CD4-positive, alpha-beta T cell treated with Interleukin-12 subunit alpha and Interleukin-12 subunit beta, for 1 hour (primary cell): ENCODE measurements around the gene MTTP.
"Not testable (repeated sequence)": the region's sequence is repeated elsewhere in the genome, so short reads cannot be mapped to it uniquely, and the experiment has no call there.

ENCODE experiments used
- DNase-seq: peaks from one replicate; pipeline ENCODE4 v3.0.0-alpha.2; 2020

The MTTP gene

DNA sequence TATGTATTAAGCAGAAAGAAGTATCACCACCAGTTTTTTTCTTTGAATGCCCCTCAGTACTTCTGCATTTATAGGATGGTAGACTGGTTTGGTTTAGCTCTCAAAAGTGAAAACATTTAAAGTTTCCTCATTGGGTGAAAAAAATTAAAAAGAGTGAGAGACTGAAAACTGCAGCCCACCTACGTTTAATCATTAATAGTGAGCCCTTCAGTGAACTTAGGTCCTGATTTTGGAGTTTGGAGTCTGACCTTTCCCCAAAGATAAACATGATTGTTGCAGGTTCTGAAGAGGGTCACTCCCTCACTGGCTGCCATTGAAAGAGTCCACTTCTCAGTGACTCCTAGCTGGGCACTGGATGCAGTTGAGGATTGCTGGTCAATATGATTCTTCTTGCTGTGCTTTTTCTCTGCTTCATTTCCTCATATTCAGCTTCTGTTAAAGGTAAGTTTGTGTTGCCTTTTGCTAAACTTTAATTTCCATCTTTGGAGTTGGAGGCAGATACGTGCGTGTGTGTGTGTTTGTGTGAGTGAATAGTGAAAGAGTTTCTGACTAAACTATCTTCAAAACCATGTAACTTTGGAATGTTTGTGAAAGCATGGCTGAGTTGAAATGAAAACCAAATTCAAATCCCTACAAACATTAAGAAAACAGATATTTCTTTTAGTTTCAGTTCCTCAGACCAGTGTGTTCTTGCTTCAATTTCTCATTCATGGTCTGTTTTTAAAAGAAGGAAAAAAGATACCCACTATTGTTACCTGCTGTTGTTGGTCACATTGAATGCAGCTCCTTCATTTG lies at the start of gene MTTP:
MTTP (plus strand) TSS at position 295 of the 795 bp plus-strand sequence; CDS start at position 381, 86 bp downstream.
- no peak for DNase-seq

- no peak for DNase-seq
These were observed 45.4 kb upstream of the MTTP start for GRCh38 chr4:99529228-99529627.

- DNase-seq = no peak
These were observed 44.7 kb upstream of the MTTP start for GRCh38 chr4:99529956-99530355.

DNA sequence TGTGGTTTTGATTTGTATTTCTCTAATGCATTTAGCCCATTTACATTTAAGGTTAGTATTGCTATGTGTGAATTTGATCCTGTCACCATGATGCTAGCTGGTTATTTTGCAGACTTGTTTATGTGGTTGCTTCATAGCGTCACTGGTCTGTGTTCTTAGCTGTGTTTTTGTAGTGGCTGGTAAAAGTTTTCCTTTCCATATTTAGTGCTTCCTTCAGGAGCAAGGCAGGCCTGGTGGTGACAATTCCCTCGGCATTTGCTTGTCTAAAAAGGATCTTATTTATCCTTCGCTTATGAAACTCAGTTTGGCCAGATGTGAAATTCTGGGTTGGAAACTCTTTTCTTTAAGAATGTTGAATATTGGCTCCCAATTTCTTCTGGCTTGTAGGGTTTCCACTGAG lies 39.9 kb upstream of the MTTP start:
- not testable (repeated sequence) for DNase-seq

DNA sequence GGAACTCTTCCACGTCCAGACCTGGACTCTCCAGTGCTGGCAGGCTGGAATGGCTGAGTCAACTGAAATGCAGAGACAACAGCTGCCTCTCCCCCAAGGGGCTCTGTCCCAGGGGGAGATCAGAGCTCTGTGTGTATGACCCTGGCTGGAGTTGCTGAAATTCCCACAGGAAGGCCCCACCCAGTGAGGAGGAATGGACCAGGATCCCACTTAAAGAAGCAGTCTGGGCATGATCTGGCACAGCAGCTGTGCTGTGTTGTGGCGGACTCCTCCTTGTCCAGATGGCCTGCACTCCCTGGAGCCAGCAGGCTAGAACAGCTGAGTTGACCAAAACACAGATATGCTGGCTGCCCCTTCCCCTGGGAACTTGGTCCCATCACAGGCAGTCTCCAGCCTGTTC lies 38.4 kb upstream of the MTTP start:
- DNase-seq = no peak

- no peak for DNase-seq
These were observed 37.8 kb upstream of the MTTP start for GRCh38 chr4:99536848-99537247.

DNA sequence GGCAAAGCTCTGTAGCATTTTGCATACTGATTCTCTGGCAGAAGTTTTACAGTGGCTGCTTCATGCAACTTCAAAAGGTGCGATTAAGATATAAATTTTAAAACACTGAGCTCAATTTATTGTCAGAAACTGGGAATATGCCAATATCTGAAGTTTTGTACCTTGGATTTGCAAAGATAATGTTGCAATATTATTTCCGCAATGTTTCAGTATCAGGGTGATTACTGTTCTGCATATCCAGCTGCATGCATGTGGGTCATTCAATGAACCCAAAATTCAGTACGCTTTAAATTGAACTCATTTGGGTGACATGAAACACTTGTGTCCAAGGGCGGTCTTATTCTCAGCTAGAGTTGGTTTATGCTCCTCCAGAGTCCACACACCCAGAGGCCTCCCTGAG lies 37.0 kb upstream of the MTTP start:
- DNase-seq = no peak

GRCh38 chr4:99540277-99540939 lies 34.2 kb upstream of the MTTP start:
- DNase-seq = no peak

GRCh38 chr4:99552872-99553271 lies 21.8 kb upstream of the MTTP start:
- no peak for DNase-seq

DNA sequence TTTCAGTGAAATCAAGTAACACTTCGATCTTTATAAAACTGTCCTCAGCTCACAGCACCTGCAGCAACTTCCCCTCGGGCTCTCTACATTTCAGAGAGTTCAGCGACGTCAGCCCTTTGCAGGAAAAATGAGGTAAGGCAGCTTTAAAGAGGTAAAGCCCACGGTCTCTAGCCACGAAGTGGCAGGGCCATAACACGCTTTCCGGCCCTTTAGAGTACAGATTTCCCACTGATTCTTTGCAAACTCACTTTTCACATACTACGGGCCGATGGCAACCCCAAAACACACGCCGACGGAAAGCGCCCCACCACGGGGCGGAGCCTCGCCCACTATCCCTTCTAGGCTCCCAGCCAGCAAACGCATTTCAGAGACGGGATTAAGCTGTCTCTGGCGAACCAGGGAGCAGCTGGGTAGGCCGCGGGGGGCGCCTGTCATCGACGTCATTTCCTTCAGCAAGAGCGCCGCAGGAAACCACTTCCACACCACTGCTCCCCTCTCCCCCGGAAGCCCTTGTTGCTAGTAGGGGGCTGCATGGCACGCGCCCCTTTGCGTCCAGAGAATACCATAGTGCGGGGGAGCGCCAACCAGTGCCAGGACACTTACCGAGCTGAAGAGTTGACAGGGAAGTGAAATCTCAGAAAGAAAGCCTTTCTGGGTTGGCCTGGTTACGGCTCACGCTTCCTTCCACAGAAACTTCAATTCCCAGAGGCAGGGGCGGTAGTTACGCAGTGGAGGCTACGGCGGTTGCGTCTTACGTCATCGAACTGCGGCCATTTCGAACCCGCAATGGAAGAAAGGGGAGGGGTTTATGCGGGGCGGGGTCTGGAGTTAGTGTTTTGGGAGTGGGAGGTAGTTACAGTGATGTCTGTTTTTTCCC lies 11.1 kb upstream of the MTTP start, which contains the start of gene TRMT10A:
TRMT10A (minus strand) TSS at position 730 of the 877 bp plus-strand sequence. CDS start 4,701 bp downstream, outside the sequence.
- peak; percentile 94 for DNase-seq

GRCh38 chr4:99564921-99565320 lies 9.7 kb upstream of the MTTP start:
- DNase-seq = no peak

DNA sequence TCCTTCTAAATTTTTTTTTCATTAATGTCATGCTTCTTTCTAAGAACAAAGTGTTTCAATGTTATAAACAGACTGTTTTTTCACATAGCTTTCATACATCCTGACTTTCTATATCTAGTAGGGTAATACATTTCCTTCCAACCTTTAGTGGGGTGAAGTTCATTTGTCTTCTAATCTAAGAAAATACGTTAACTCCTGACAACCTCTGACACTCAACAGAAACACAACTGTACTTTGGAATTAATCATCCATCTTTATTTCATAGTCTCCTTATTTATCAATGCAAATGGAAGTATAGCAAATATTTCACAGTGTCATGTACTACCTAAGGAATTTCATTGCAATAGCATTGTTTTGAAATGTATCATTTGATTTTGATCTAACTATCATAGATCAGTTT lies 2.7 kb upstream of the MTTP start:
- no peak for DNase-seq

GRCh38 chr4:99572527-99573240 lies 1.9 kb upstream of the MTTP start:
- DNase-seq = no peak

DNA sequence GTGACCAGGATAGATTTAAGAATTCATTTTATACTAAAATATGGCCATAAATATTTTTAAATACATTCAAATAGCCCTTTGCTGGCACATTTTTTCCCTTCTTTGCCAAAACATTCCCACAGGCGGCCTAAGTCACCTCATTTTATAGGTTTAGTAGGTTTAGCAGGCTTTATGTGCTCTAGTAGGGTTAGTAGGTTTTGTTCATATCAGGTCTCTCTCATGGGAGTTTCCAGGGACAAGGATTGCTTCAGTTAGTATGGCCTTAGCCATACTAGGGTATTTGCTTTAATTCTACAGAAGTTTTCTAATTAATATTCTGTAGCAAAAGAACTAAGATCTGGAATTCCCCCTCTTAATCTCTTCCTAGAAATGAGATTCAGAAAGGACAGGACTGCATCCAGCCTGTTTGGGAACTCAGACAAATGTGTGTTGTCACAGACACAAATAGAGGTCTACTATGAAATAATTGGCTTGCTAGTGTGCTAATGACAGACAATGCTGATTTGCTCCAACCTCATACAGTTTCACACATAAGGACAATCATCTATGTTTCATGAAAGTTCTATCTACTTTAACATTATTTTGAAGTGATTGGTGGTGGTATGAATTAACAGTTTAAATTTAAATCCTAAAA lies 772 bp upstream of the MTTP start:
- no peak for DNase-seq

DNA sequence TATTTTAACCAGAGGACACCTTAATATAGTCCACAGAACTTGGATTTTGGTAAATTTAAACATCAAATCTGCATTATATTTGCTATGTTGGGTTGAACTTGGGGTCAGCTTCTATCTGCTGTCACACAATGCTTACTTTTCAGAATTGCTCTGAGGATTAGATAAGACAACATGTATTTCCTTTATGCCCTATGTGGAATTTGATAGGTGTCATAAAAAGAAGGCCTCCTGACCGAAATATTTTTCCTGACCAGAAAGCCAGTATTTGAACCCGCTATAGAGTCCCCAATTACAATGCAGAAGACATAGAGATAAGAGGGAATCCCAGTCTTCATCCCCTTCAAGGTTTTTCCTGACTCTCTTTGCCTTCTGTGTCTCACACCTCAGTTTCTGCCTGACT lies 4.1 kb downstream of the MTTP start:
- DNase-seq = no peak

DNA sequence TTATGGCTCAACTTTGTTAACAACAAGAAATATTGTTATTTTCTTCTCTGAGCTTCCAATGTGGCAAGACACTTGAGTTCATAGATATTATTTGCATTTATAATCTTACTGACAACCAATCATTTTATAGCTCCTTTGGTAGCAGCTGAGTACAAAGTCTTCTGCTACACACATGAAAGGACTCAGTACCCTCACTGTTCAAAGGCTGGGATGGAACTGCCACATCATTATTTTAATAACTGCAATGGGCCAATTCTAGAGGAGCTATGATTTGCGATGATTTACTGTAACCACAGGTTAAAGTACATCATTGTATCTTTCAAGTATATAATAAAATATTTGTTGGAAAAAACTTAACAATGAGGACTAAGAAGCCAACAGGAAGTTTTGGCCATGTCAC lies 10.9 kb downstream of the MTTP start:
- no peak for DNase-seq

DNA sequence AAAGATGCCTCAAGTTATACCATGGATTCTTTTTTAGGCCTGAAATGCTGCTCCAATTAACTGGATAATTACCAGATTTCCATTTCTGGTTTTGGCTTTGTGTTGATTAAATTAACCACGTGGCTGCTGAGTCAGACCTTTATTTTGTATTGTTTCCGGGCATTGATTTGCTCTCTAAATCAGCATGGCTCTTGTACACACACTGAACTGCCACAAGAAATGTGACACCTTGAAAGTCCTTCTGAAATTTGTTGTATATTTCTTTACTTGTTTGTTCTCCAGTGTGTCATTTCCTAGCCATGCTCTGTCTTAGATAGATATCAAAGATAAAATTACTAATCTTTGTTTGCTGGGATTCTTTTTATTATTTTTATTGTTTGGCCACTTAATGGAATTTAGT lies 11.7 kb downstream of the MTTP start:
- DNase-seq = no peak

- DNase-seq = no peak
These were observed 12.2 kb downstream of the MTTP start for GRCh38 chr4:99586797-99587196.

DNA sequence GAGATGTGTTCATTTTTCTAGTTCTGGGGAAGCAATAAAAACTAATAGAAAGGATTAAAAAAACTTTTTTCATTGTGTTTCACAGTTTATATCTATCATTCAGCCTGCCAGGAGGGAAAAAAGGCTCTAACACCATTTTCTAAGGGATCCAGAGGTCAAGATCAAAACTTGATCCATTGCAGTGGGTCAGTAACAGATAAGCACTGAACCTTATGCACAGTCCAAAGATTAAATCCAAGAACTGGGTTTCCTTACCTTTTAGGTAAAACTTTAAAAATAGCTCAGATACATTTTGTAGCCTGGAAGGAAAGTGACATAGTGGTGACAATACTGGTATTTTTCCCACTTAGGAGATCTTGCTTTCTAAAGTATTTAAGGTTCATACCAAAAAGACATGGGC lies 12.7 kb downstream of the MTTP start:
- no peak for DNase-seq

DNA sequence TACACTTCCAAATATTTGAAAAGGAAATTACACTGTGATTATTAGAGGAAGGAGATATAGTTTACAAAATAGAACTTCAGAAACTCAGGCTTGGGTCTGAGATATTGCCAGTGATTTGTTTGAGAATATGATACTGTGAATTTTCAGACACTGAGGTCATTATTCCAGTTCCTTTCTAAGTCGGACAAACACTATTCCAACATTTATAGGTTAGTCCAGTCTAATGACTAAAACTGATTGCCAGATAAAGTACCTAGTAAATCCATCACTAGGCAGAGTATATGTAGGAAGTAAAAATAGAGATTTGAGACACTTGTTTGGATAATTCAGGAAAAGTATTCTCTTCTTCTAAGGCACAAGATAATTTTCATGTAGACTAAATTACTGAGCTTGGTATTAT lies 13.2 kb downstream of the MTTP start:
- DNase-seq = no peak

GRCh38 chr4:99591757-99592156 lies 17.1 kb downstream of the MTTP start:
- no peak for DNase-seq
